HG02970 (cell line): ENCODE data around the gene CENPA.
"Not testable (repeated sequence)": the region's sequence is repeated elsewhere in the genome, so short reads cannot be mapped to it uniquely, and the experiment has no call there.

ENCODE experiments used
- ATAC-seq: cut with Tn5 transposase; IDR thresholded peaks from one replicate; pipeline ENCODE4 v1.9.1; 2021; ENCODE audit warnings: mild to moderate bottlenecking, moderate library complexity, moderate number of reproducible peaks; ENCODE audit not compliant: unreplicated experiment, low FRiP score

Gene CENPA

GRCh38 chr2:26785431-26786206 is at the start of gene CENPA:
TSS of gene CENPA (plus strand) at chr2:26786056. CDS start at chr2:26786197, 141 bp downstream.
- peak; percentile 97 for ATAC-seq

GRCh38 chr2:26737221-26737620 is 48.6 kb upstream of the CENPA start:
- no peak for ATAC-seq

GRCh38 chr2:26738481-26738880 is 47.4 kb upstream of the CENPA start:
- ATAC-seq = no peak

- no peak for ATAC-seq
Observed at GRCh38 chr2:26739514-26739913, 46.3 kb upstream of the CENPA start.

- no peak for ATAC-seq
Observed at GRCh38 chr2:26740346-26740745, 45.5 kb upstream of the CENPA start.

- no peak for ATAC-seq
Observed at GRCh38 chr2:26740890-26741302, 45.0 kb upstream of the CENPA start.

- no peak for ATAC-seq
Observed at GRCh38 chr2:26742048-26742770, 43.6 kb upstream of the CENPA start.

- no peak for ATAC-seq
Observed at GRCh38 chr2:26743852-26744251, 42.0 kb upstream of the CENPA start.

GRCh38 chr2:26744953-26745352 is 40.9 kb upstream of the CENPA start:
- no peak for ATAC-seq

GRCh38 chr2:26745609-26746327 is 40.1 kb upstream of the CENPA start:
- ATAC-seq = no peak

- ATAC-seq = no peak
Observed at GRCh38 chr2:26746934-26747333, 38.9 kb upstream of the CENPA start.

- ATAC-seq = not testable (repeated sequence)
Observed at GRCh38 chr2:26749787-26750420, 36.0 kb upstream of the CENPA start.

GRCh38 chr2:26750467-26750866 is 35.4 kb upstream of the CENPA start:
- ATAC-seq = not testable (repeated sequence)

GRCh38 chr2:26752656-26753055 is 33.2 kb upstream of the CENPA start:
- no peak for ATAC-seq

- ATAC-seq = no peak
Observed at GRCh38 chr2:26754539-26754938, 31.3 kb upstream of the CENPA start.

GRCh38 chr2:26754972-26755670 is 30.7 kb upstream of the CENPA start:
- no peak for ATAC-seq

GRCh38 chr2:26756337-26756736 is 29.5 kb upstream of the CENPA start:
- no peak for ATAC-seq

GRCh38 chr2:26757873-26758789 is 27.7 kb upstream of the CENPA start:
- ATAC-seq = no peak

GRCh38 chr2:26758790-26759321 is 27.0 kb upstream of the CENPA start:
- ATAC-seq = no peak
